H1 (cell line): ENCODE measurements around the gene MIEN1. TPM values are rescaled to one million over a fixed set of nuclear protein-coding genes. Genes with fewer than 3 reads are reported as not detected.
A peak's percentile ranks its signal among the peaks of the same experiment; 100 is the strongest.

Source experiments
- KDM5A ChIP-seq: fragments of 200-600 bp; IDR thresholded peaks from 2 replicates; pipeline ENCODE4 v1.7.1; 2012; ENCODE audit warnings: mild to moderate bottlenecking, low read length, inconsistent platforms, mixed read lengths
- SIX5 ChIP-seq: IDR thresholded peaks from 2 replicates; pipeline ENCODE4 v1.6.1; 2011; ENCODE audit warnings: mild to moderate bottlenecking, low read depth, low read length
- TEAD4 ChIP-seq: IDR thresholded peaks from 2 replicates; pipeline ENCODE4 v1.6.1; 2012; ENCODE audit warnings: low read depth, low read length, inconsistent platforms, mixed read lengths
- microRNA-seq, 2 experiments: library from miRNA; unstranded; fragments of <30 nt; microRNA quantifications; one replicate each; pipeline versions ENCODE4 to v1.2.0, GENCODE V29; 2016 to 2020; ENCODE audit warnings: borderline microRNAs expressed in 2 of 2, borderline number of aligned reads in 2 of 2, borderline replicate concordance in 1 of 2
- polyA plus RNA-seq, 7 experiments: library from polyadenylated mRNA; depleted of rRNA in 3 of 7; stranded (reverse) in 5 of 7; unstranded in 2 of 7; fragments of >200 nt in 5 of 7; fragments of 200-250 nt in 2 of 7; gene quantifications; 1 replicate in 5 of 7; 2 replicates in 1 of 7; 4 replicates in 1 of 7; pipeline versions ENCODE4 v1.2.1 to v1.2.3, GENCODE V29; 2011 to 2013; ENCODE audit warnings: missing spikeins in 2 of 7, mixed read lengths in 2 of 7
- small RNA-seq: library from polyadenylated mRNA; stranded (forward); fragments of <200 nt; extraction: miRNeasy Mini kit (QIAGEN cat#:217004); gene quantifications from one replicate; pipeline ENCODE3, GENCODE V24; 2013; ENCODE audit not compliant: insufficient read depth
- total RNA-seq: library from RNA; stranded (reverse); fragmentation: NEBNext Ultra II Directional; extraction: Animal tissue kit (Norgen Biotek cat#: 25700); gene quantifications from 2 replicates; pipeline ENCODE4 v1.2.1, GENCODE V29; 2021

Gene MIEN1
- total and polyA plus RNA-seq, 2 of the 8 experiments (the other 6 are each of a cell fraction or from before 2014, with no cell fraction given): 29.6 to 54.9 TPM

DNA sequence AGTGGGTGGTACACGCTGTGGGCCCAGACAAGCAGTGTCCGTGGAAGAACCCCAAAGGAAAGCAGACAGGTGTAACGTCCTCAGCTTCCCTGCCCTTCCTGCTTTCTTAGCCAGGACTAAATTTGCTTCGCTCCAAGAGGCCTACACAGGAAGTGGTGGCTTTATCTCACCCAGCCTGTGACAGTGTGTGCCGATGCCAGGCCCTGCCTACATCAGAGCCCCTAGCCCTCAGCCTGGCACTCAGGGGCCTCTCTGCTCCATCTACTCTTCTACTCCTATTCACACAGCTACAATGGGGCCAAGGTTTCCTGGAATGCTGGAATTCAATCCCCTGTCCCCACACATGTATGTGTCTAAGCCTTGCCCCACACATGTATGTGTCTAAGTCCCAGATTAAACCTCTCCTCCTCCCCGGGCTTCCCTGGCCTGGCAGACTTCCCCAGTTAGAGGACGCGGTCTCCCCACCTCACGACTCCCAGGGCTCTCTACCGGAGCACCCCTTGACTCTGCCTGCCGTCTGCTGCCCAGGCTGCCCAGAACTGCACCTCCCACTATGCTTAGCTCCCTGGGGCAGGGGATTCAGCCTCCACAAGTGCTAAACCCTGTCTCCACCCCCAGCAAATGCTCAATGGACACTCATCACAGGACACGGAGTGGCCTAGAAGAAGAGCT, 50.7 kb downstream of the MIEN1 start (continued):
- no peak for TF ChIP-seq TEAD4
- no peak for TF ChIP-seq SIX5
- TF ChIP-seq KDM5A: no peak

Small RNAs within 50 kb of the gene (microRNA-seq; reads per million reads assigned to microRNA genes)
- 1.6 to 3.9 reads per million in 2 experiments for gene MIR4728

Small RNAs within 50 kb of the gene (small RNA-seq; reads per million reads assigned to genes)
- 5.5 reads per million, percentile 65 among the genes with 10 or more reads in this experiment for gene MIR4728

Other genes with a start within 250 kb of the MIEN1 start
- not detected in 2 replicates for gene NEUROD2, start 122.6 kb downstream of the MIEN1 start, total RNA-seq
- not detected in 2 replicates for gene NEUROD2, start 122.6 kb downstream of the MIEN1 start, polyA plus RNA-seq (2011; rRNA removed)
- gene PPP1R1B, start 103.6 kb downstream of the MIEN1 start, total RNA-seq: 9.4 and 10.7 TPM in 2 replicates
- gene PPP1R1B, start 103.6 kb downstream of the MIEN1 start, polyA plus RNA-seq (2011; rRNA removed): 21.0 and 22.3 TPM in 2 replicates
- 47.6 and 56.7 TPM in 2 replicates for gene STARD3, start 93.4 kb downstream of the MIEN1 start, total RNA-seq
- gene STARD3, start 93.4 kb downstream of the MIEN1 start, polyA plus RNA-seq (2011; rRNA removed): 80.3 and 116 TPM in 2 replicates
- 1.4 TPM in 2 replicates for gene TCAP, start 65.2 kb downstream of the MIEN1 start, total RNA-seq
- gene TCAP, start 65.2 kb downstream of the MIEN1 start, polyA plus RNA-seq (2011; rRNA removed): 0.82 and 1.3 TPM in 2 replicates
- 4.4 and 5.6 TPM in 2 replicates for gene PNMT, start 62.1 kb downstream of the MIEN1 start, total RNA-seq
- 10.5 and 10.9 TPM in 2 replicates for gene PNMT, start 62.1 kb downstream of the MIEN1 start, polyA plus RNA-seq (2011; rRNA removed)
- 18.5 and 21.0 TPM in 2 replicates for gene PGAP3, start 42.5 kb downstream of the MIEN1 start, total RNA-seq
- 30.7 and 32.2 TPM in 2 replicates for gene PGAP3, start 42.5 kb downstream of the MIEN1 start, polyA plus RNA-seq (2011; rRNA removed)
- 394 and 403 TPM in 2 replicates for gene ERBB2, start 30.5 kb downstream of the MIEN1 start, total RNA-seq
- 183 and 278 TPM in 2 replicates for gene ERBB2, start 30.5 kb downstream of the MIEN1 start, polyA plus RNA-seq (2011; rRNA removed)
- gene GRB7, start 7.4 kb upstream of the MIEN1 start, total RNA-seq: 30.9 and 32.2 TPM in 2 replicates
- 41.5 and 61.7 TPM in 2 replicates for gene GRB7, start 7.4 kb upstream of the MIEN1 start, polyA plus RNA-seq (2011; rRNA removed)
- 0.52 and 0.56 TPM in 2 replicates for gene IKZF3, start 133.8 kb upstream of the MIEN1 start, total RNA-seq
- 0.23 and 0.31 TPM in 2 replicates for gene IKZF3, start 133.8 kb upstream of the MIEN1 start, polyA plus RNA-seq (2011; rRNA removed)
- gene ZPBP2, start 137.7 kb upstream of the MIEN1 start, total RNA-seq: not detected in 2 replicates
- gene ZPBP2, start 137.7 kb upstream of the MIEN1 start, polyA plus RNA-seq (2011; rRNA removed): not detected in 2 replicates
- gene GSDMB, start 188.1 kb upstream of the MIEN1 start, total RNA-seq: 10.3 and 11.8 TPM in 2 replicates
- gene GSDMB, start 188.1 kb upstream of the MIEN1 start, polyA plus RNA-seq (2011; rRNA removed): 9.7 and 9.8 TPM in 2 replicates
- 50.4 and 54.6 TPM in 2 replicates for gene ORMDL3, start 197.1 kb upstream of the MIEN1 start, total RNA-seq
- gene ORMDL3, start 197.1 kb upstream of the MIEN1 start, polyA plus RNA-seq (2011; rRNA removed): 108 and 168 TPM in 2 replicates
- gene LRRC3C, start 197.2 kb upstream of the MIEN1 start, total RNA-seq: not detected in 2 replicates
- not detected in 2 replicates for gene LRRC3C, start 197.2 kb upstream of the MIEN1 start, polyA plus RNA-seq (2011; rRNA removed)
- not detected in 2 replicates for gene GSDMA, start 232.5 kb upstream of the MIEN1 start, total RNA-seq
- gene GSDMA, start 232.5 kb upstream of the MIEN1 start, polyA plus RNA-seq (2011; rRNA removed): 0.03 and 0.05 TPM in 2 replicates